ENCODE measurements around the gene RWDD2A.
A peak's percentile ranks its signal among the peaks of the same experiment; 100 is the strongest.

RWDD2A gene

DNA sequence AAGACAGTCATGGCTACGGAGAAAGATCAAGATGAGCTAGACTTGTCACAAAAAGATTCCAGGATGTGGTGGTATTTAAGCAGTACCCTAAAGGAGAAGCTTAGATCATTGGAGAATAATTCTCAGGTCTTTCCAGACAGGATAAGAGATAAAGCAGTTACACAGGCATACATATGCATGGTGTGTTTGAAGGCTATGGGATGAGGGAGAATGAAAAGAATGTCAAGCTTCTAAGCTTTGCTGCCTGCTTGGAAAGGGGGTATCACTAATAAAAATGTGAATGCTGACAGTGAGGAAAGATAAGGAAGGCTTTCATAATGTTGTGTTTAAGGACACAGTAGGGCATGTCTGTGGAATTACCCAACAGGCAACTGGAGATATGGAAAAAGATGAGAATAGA, 28.1 kb downstream of the RWDD2A start:
- Histone ChIP-seq H3K27ac (ENCODE audit: low read depth, low read length) (no peak overlapping the region), H3K36me3 (ENCODE audit: control insufficient read depth, low read length) (no peaks in the 10 kb centered on the region), H3K4me3 (ENCODE audit: low read length) (no peak overlapping the region), H3K9me3 (ENCODE audit: control insufficient read depth, insufficient read depth, low read length) (no peaks in the 10 kb centered on the region), H3K9me2 (replicated peaks; ENCODE audit: control insufficient read depth, low read length) (no peaks in the 10 kb centered on the region), H3F3A (ENCODE audit: control insufficient read depth, insufficient read depth) (no peaks in the 10 kb centered on the region), H3K27me3 (ENCODE audit: control insufficient read depth, low read length) (0 out of 2 replicates have a peak, but pooled peaks cover 7% of the 10 kb centered on the region), H3K79me2 (ENCODE audit: control insufficient read depth, low read length) (no peaks in the 10 kb centered on the region), H3K4me2 (ENCODE audit: low read length) (no peak overlapping the region), H3K4me1 (ENCODE audit: control insufficient read depth, low read length) (no peaks in the 10 kb centered on the region), H4K20me1 (ENCODE audit: control insufficient read depth, insufficient read depth, low read depth, low read length) (no peaks in the 10 kb centered on the region)
- no peak for TF ChIP-seq EZH2phosphoT487 (IDR thresholded peaks at IDR 0.05; ENCODE audit: borderline replicate concordance, low read length)
- TF ChIP-seq, protein P1, sequence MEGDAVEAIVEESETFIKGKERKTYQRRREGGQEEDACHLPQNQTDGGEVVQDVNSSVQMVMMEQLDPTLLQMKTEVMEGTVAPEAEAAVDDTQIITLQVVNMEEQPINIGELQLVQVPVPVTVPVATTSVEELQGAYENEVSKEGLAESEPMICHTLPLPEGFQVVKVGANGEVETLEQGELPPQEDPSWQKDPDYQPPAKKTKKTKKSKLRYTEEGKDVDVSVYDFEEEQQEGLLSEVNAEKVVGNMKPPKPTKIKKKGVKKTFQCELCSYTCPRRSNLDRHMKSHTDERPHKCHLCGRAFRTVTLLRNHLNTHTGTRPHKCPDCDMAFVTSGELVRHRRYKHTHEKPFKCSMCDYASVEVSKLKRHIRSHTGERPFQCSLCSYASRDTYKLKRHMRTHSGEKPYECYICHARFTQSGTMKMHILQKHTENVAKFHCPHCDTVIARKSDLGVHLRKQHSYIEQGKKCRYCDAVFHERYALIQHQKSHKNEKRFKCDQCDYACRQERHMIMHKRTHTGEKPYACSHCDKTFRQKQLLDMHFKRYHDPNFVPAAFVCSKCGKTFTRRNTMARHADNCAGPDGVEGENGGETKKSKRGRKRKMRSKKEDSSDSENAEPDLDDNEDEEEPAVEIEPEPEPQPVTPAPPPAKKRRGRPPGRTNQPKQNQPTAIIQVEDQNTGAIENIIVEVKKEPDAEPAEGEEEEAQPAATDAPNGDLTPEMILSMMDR (IDR thresholded peaks at IDR 0.05; ENCODE audit: low read depth, low read length, poor library complexity, severe bottlenecking), result no peak

DNA sequence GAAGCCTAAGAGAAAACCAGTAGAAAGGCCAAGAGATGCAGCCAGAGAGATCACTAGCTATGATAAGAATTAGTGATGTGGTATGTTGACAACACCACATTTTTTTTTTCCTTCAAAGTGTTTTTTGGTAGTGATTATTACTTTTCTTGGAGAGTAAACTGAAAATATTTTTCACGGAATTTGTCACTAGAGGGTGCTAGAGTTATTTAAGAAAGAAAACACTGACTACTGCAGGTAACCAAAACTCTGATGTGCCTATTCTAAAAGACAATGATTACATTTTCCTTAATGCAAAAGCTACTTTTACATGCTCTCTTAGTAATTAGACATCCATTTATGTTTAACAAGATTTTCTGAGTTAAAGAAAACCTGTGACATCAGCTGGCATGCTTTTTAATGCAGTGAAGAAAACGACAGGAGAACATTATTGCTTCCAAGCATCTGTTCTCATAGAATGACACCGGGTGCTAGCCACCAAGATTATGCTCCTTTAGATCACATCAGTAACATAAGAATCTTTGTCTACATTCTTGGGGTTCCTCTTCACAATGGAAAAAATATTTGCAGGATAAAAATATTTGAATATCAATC, 28.8 kb downstream of the RWDD2A start:
- H3K4me3 ChIP-seq (ENCODE audit: low read length), result no peak overlapping the region
- TF ChIP-seq, protein P1 (IDR thresholded peaks at IDR 0.05; ENCODE audit: low read depth, low read length, poor library complexity, severe bottlenecking), result peak; percentile 58
- no peak for TF ChIP-seq EZH2phosphoT487 (IDR thresholded peaks at IDR 0.05; ENCODE audit: borderline replicate concordance, low read length)
- H3K9me3 ChIP-seq (ENCODE audit: control insufficient read depth, insufficient read depth, low read length), result no peaks in the 10 kb centered on the region
- H4K20me1 ChIP-seq (ENCODE audit: control insufficient read depth, insufficient read depth, low read depth, low read length), result no peaks in the 10 kb centered on the region
- H3K79me2 ChIP-seq (ENCODE audit: control insufficient read depth, low read length), result no peaks in the 10 kb centered on the region
- H3K27ac ChIP-seq (ENCODE audit: low read depth, low read length), result no peak overlapping the region
- H3K9me2 ChIP-seq (replicated peaks; ENCODE audit: control insufficient read depth, low read length), result no peaks in the 10 kb centered on the region
- H3K36me3 ChIP-seq (ENCODE audit: control insufficient read depth, low read length), result no peaks in the 10 kb centered on the region
- H3F3A ChIP-seq (ENCODE audit: control insufficient read depth, insufficient read depth), result no peaks in the 10 kb centered on the region
- H3K27me3 ChIP-seq (ENCODE audit: control insufficient read depth, low read length), result 0 out of 2 replicates have a peak, but pooled peaks cover 10% of the 10 kb centered on the region
- no peaks in the 10 kb centered on the region for H3K4me1 ChIP-seq (ENCODE audit: control insufficient read depth, low read length)
- H3K4me2 ChIP-seq (ENCODE audit: low read length), result no peak overlapping the region

DNA sequence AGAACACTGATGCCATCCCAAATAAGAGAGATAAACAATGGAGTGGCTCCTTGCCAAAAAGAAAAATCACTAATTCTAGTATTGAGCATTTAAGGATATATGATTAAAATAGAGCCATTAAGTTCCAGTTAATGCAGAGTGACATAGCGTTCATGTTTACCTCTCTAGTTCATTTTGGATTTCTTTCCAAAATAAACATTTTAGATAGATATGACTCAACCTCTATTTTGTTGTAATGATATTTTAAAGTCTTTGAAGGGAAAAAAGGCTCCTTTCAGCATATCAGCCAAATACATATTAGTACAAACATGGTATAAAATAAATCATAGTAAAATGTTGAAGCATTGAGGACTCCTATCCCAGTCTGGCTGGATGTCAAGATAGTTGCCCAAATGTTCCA, 33.4 kb downstream of the RWDD2A start:
- H3K79me2 ChIP-seq (ENCODE audit: control insufficient read depth, low read length), result no peaks in the 10 kb centered on the region
- no peak overlapping the region for H3K4me2 ChIP-seq (ENCODE audit: low read length)
- H3K4me1 ChIP-seq (ENCODE audit: control insufficient read depth, low read length), result no peaks in the 10 kb centered on the region
- H3K9me2 ChIP-seq (replicated peaks; ENCODE audit: control insufficient read depth, low read length), result no peaks in the 10 kb centered on the region
- no peaks in the 10 kb centered on the region for H3K36me3 ChIP-seq (ENCODE audit: control insufficient read depth, low read length)
- H3F3A ChIP-seq (ENCODE audit: control insufficient read depth, insufficient read depth), result no peaks in the 10 kb centered on the region
- H3K27ac ChIP-seq (ENCODE audit: low read depth, low read length), result no peak overlapping the region
- no peak overlapping the region for H3K4me3 ChIP-seq (ENCODE audit: low read length)
- no peaks in the 10 kb centered on the region for H4K20me1 ChIP-seq (ENCODE audit: control insufficient read depth, insufficient read depth, low read depth, low read length)
- TF ChIP-seq, protein P1 (IDR thresholded peaks at IDR 0.05; ENCODE audit: low read depth, low read length, poor library complexity, severe bottlenecking), result no peak
- TF ChIP-seq EZH2phosphoT487 (IDR thresholded peaks at IDR 0.05; ENCODE audit: borderline replicate concordance, low read length), result no peak
- H3K27me3 ChIP-seq (ENCODE audit: control insufficient read depth, low read length), result peaks cover 16% of the 10 kb centered on the region
- no peaks in the 10 kb centered on the region for H3K9me3 ChIP-seq (ENCODE audit: control insufficient read depth, insufficient read depth, low read length)

All from DOHH2 (cell line).